ENCODE results near the gene RNF166. TPM values are rescaled to one million over a fixed set of nuclear protein-coding genes. Genes with fewer than 3 reads are reported as not detected.
A peak's percentile ranks its signal among the peaks of the same experiment; 100 is the strongest.

Gene RNF166
- total and polyA plus RNA-seq, 2 of the 13 experiments (the other 11 are each of a cell fraction or from before 2014, with no cell fraction given) = 21.4 to 23.0 TPM

DNA sequence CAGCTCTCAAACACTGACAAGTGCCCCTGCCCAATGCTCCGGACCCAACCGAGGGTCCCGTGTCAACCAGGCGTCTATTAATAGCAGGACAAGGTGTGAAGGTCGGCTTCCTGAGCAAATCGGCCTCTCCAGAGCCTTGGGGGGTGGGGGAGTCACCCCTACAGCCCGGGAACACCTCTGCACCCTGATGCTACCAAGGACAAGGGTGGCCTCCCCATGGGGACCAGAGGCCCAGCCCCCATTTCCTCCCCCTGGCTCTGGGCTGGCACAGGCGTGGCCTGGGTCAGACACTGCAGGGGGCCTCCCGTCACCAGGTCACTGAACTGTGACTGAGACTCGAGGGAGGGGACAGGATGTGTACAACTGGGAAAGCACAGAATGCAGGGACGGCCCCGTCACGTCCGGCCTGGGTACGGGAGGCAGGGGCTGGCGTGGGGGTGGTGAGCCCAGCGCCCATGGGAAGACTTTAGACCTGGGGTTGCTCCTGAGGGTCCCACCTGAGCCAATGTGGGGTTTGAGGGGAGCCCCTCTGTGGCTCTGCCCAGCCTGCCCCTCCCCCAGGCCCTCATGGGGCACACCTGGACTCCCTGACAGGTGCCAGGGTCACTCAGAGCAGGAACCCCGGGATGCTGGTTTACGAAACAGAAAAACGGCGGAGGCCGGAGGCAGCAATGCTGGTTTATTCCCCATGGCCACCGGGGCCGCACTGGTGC lies 54.8 kb downstream of the RNF166 start (continued):
- no peak for TF ChIP-seq AKNA (CRISPR knock-in tag; IDR thresholded peaks at IDR 0.05; ENCODE audit: borderline replicate concordance)
- TF ChIP-seq ZFP36 (IDR thresholded peaks at IDR 0.05; ENCODE audit: borderline replicate concordance, low read depth, low read length, partially characterized antibody) = no peak
- 0 out of 2 replicates have a peak, but pooled peaks have one; percentile 9 for TF ChIP-seq ZNF451 (CRISPR knock-in tag; IDR thresholded peaks at IDR 0.05)
- TF ChIP-seq MAFF (IDR thresholded peaks at IDR 0.05; ENCODE audit: low read depth, low read length) = no peak
- no peak for TF ChIP-seq PBX3 (CRISPR knock-in tag; IDR thresholded peaks at IDR 0.05; ENCODE audit: borderline replicate concordance)
- TF ChIP-seq, protein P1, sequence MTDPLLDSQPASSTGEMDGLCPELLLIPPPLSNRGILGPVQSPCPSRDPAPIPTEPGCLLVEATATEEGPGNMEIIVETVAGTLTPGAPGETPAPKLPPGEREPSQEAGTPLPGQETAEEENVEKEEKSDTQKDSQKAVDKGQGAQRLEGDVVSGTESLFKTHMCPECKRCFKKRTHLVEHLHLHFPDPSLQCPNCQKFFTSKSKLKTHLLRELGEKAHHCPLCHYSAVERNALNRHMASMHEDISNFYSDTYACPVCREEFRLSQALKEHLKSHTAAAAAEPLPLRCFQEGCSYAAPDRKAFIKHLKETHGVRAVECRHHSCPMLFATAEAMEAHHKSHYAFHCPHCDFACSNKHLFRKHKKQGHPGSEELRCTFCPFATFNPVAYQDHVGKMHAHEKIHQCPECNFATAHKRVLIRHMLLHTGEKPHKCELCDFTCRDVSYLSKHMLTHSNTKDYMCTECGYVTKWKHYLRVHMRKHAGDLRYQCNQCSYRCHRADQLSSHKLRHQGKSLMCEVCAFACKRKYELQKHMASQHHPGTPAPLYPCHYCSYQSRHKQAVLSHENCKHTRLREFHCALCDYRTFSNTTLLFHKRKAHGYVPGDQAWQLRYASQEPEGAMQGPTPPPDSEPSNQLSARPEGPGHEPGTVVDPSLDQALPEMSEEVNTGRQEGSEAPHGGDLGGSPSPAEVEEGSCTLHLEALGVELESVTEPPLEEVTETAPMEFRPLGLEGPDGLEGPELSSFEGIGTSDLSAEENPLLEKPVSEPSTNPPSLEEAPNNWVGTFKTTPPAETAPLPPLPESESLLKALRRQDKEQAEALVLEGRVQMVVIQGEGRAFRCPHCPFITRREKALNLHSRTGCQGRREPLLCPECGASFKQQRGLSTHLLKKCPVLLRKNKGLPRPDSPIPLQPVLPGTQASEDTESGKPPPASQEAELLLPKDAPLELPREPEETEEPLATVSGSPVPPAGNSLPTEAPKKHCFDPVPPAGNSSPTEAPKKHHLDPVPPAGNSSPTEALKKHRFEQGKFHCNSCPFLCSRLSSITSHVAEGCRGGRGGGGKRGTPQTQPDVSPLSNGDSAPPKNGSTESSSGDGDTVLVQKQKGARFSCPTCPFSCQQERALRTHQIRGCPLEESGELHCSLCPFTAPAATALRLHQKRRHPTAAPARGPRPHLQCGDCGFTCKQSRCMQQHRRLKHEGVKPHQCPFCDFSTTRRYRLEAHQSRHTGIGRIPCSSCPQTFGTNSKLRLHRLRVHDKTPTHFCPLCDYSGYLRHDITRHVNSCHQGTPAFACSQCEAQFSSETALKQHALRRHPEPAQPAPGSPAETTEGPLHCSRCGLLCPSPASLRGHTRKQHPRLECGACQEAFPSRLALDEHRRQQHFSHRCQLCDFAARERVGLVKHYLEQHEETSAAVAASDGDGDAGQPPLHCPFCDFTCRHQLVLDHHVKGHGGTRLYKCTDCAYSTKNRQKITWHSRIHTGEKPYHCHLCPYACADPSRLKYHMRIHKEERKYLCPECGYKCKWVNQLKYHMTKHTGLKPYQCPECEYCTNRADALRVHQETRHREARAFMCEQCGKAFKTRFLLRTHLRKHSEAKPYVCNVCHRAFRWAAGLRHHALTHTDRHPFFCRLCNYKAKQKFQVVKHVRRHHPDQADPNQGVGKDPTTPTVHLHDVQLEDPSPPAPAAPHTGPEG (CRISPR knock-in tag; IDR thresholded peaks at IDR 0.05) = 0 out of 2 replicates have a peak, but pooled peaks have one; percentile 39
- peak; percentile 93 for TF ChIP-seq ZNF136 (CRISPR knock-in tag; IDR thresholded peaks at IDR 0.05; ENCODE audit: low read depth)
- TF ChIP-seq ZNF292 (CRISPR knock-in tag; IDR thresholded peaks at IDR 0.05; ENCODE audit: borderline replicate concordance, low read depth) = peak; percentile 46; the same call in 1 of the 2 replicates
- no peak for TF ChIP-seq MAFK (conservative IDR thresholded peaks at IDR 0.05 in 1 of 2, IDR thresholded peaks at IDR 0.05 in 1 of 2; ENCODE audit: low read length in 2 of 2)
- TF ChIP-seq ASH2L (IDR thresholded peaks at IDR 0.05; ENCODE audit: insufficient read length, low read depth, low read length) = peak; percentile 85
- TF ChIP-seq DR1 (CRISPR knock-in tag; IDR thresholded peaks at IDR 0.05) = peak; percentile 37
- TF ChIP-seq HNRNPL (IDR thresholded peaks at IDR 0.05; ENCODE audit: low read depth, low read length) = peak; percentile 89
- TF ChIP-seq, protein P2, sequence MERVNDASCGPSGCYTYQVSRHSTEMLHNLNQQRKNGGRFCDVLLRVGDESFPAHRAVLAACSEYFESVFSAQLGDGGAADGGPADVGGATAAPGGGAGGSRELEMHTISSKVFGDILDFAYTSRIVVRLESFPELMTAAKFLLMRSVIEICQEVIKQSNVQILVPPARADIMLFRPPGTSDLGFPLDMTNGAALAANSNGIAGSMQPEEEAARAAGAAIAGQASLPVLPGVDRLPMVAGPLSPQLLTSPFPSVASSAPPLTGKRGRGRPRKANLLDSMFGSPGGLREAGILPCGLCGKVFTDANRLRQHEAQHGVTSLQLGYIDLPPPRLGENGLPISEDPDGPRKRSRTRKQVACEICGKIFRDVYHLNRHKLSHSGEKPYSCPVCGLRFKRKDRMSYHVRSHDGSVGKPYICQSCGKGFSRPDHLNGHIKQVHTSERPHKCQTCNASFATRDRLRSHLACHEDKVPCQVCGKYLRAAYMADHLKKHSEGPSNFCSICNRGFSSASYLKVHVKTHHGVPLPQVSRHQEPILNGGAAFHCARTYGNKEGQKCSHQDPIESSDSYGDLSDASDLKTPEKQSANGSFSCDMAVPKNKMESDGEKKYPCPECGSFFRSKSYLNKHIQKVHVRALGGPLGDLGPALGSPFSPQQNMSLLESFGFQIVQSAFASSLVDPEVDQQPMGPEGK (CRISPR knock-in tag; IDR thresholded peaks at IDR 0.05) = peak; percentile 98
